22Rv1 (cell line): ENCODE measurements around the gene JAM2.

Source experiments
- CTCF ChIP-seq: fragments of 450-650 bp; IDR thresholded peaks from 2 replicates; pipeline ENCODE4 v1.5.1; 2017; ENCODE audit warnings: mild to moderate bottlenecking
- ZFX ChIP-seq: fragments of 450-650 bp; IDR thresholded peaks from 2 replicates; pipeline ENCODE4 v1.6.1; 2017; ENCODE audit warnings: antibody characterized with exemption, borderline replicate concordance

- TF ChIP-seq CTCF, result no peak
- no peak for TF ChIP-seq ZFX
These were observed 118.5 kb downstream of the JAM2 start for GRCh38 chr21:25757531-25757930.
